ENCODE measurements around the gene PLEKHA1.

Gene PLEKHA1

DNA sequence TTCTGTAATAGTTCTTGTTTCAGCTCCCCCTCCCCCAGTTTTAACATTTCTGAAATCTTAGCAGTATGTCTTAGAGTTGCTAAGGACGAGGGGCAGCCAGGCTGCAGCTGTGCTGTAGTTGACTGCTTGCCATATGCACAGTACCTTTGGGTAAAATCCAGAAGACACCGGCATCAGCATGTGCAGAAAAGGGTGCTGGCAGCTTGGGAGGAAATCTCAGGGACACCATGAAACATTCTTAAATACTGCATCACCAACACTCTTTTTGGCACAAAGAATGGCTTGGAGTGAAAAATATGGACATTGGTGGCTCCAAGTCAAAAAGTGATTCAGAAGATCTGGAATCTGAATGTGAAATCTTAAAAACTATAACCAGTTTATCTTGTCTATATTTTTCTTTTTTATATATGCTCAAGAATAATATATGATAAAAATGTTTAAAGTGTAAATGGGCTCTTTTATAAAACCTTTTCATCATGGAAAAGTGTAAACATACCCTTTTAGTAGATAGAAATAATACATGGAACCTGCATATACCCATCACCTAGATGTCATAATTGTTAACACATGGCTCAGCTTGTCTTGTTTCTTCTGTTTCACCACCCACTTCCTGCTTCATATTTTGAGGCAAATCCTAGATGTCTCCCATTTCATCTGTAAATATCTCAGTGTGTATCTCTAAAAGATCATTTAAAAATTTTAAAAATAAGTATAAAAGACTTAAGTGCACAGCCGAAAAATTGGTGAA is 45.5 kb downstream of the PLEKHA1 start:
- no peak for TF ChIP-seq REST (IDR thresholded peaks at IDR 0.05; ENCODE audit: insufficient read depth in 1 of 2, low read depth in 2 of 2, low read length in 2 of 2)
- TF ChIP-seq FOXP2 (optimal IDR thresholded peaks at IDR 0.05; ENCODE audit: borderline replicate concordance, extremely low read depth, extremely low read length, insufficient read depth), result no peak
- TF ChIP-seq POLR2AphosphoS5 (IDR thresholded peaks at IDR 0.05; ENCODE audit: low read depth, low read length), result no peak
- no peak for TF ChIP-seq TAF1 (IDR thresholded peaks at IDR 0.05; ENCODE audit: borderline replicate concordance, insufficient read depth, low read length)
- TF ChIP-seq SIN3A (IDR thresholded peaks at IDR 0.05; ENCODE audit: borderline replicate concordance, insufficient read depth, low read length), result no peak

- TF ChIP-seq POLR2AphosphoS5 (IDR thresholded peaks at IDR 0.05; ENCODE audit: low read depth, low read length), result no peak
- TF ChIP-seq REST (IDR thresholded peaks at IDR 0.05; ENCODE audit: insufficient read depth in 1 of 2, low read depth in 2 of 2, low read length in 2 of 2), result no peak
- no peak for TF ChIP-seq SIN3A (IDR thresholded peaks at IDR 0.05; ENCODE audit: borderline replicate concordance, insufficient read depth, low read length)
- no peak for TF ChIP-seq FOXP2 (optimal IDR thresholded peaks at IDR 0.05; ENCODE audit: borderline replicate concordance, extremely low read depth, extremely low read length, insufficient read depth)
- no peak for TF ChIP-seq TAF1 (IDR thresholded peaks at IDR 0.05; ENCODE audit: borderline replicate concordance, insufficient read depth, low read length)
Observed at GRCh38 chr10:122420624-122421007, 46.1 kb downstream of the PLEKHA1 start.

GRCh38 chr10:122421054-122421625 is 46.6 kb downstream of the PLEKHA1 start:
- TF ChIP-seq FOXP2 (optimal IDR thresholded peaks at IDR 0.05; ENCODE audit: borderline replicate concordance, extremely low read depth, extremely low read length, insufficient read depth) (no peak), SIN3A (IDR thresholded peaks at IDR 0.05; ENCODE audit: borderline replicate concordance, insufficient read depth, low read length) (no peak), REST (IDR thresholded peaks at IDR 0.05; ENCODE audit: insufficient read depth in 1 of 2, low read depth in 2 of 2, low read length in 2 of 2) (no peak), TAF1 (IDR thresholded peaks at IDR 0.05; ENCODE audit: borderline replicate concordance, insufficient read depth, low read length) (no peak), POLR2AphosphoS5 (IDR thresholded peaks at IDR 0.05; ENCODE audit: low read depth, low read length) (no peak)

GRCh38 chr10:122421742-122422141 is 47.2 kb downstream of the PLEKHA1 start:
- TF ChIP-seq TAF1 (IDR thresholded peaks at IDR 0.05; ENCODE audit: borderline replicate concordance, insufficient read depth, low read length) (no peak), POLR2AphosphoS5 (IDR thresholded peaks at IDR 0.05; ENCODE audit: low read depth, low read length) (no peak), FOXP2 (optimal IDR thresholded peaks at IDR 0.05; ENCODE audit: borderline replicate concordance, extremely low read depth, extremely low read length, insufficient read depth) (no peak), SIN3A (IDR thresholded peaks at IDR 0.05; ENCODE audit: borderline replicate concordance, insufficient read depth, low read length) (no peak), REST (IDR thresholded peaks at IDR 0.05; ENCODE audit: insufficient read depth in 1 of 2, low read depth in 2 of 2, low read length in 2 of 2) (no peak)

Data from PFSK-1 (cell line).